ENCODE results near the gene NF2.

- TF ChIP-seq CTCF (IDR thresholded peaks at IDR 0.05) (no peak), POLR2A (IDR thresholded peaks at IDR 0.05) (no peak)
Measured at GRCh38 chr22:29744902-29745301, 141.5 kb downstream of the NF2 start.

Data from right lobe of liver (tissue), 4 donors.